Stimulated activated CD4-positive, alpha-beta T cell treated with anti-CD3 and anti-CD28 coated beads, Interleukin-2, amount 100 ng/mL, for 24 hours (primary cell): ENCODE data around the gene LY6G5B.
A peak's percentile ranks its signal among the peaks of the same experiment; 100 is the strongest.

Experiments
- DNase-seq, 2 donors: peaks; one replicate each; pipeline ENCODE4 v3.0.0-alpha.2; 2020

Gene LY6G5B, protein sequence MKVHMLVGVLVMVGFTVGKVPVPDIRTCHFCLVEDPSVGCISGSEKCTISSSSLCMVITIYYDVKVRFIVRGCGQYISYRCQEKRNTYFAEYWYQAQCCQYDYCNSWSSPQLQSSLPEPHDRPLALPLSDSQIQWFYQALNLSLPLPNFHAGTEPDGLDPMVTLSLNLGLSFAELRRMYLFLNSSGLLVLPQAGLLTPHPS

DNA sequence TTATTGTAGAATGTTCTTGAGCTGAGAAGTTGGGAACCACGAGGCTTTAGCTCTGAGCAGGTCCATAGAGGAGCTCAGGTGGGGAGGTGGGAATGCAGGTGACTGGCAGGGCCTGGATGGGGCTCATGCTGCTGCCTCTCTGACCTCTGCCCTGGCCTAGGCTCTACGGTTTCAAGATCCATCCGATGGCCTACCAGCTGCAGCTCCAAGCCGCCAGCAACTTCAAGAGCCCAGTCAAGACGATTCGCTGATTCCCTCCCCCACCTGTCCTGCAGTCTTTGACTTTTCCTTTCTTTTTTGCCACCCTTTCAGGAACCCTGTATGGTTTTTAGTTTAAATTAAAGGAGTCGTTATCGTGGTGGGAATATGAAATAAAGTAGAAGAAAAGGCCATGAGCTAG, at the start of gene LY6G5B:
Gene LY6G5B, plus strand, starts transcription at position 301 of the 400 bp plus-strand sequence. CDS start 975 bp downstream, outside the sequence.
- no peak for DNase-seq

GRCh38 chr6:31620586-31621319, 49.0 kb upstream of the LY6G5B start, which contains the start of gene PRRC2A:
Gene PRRC2A, plus strand, starts transcription at chr6:31620715. Its CDS starts 2,075 bp downstream, at chr6:31622790.
- peak; percentile 83 to 96 for DNase-seq

DNA sequence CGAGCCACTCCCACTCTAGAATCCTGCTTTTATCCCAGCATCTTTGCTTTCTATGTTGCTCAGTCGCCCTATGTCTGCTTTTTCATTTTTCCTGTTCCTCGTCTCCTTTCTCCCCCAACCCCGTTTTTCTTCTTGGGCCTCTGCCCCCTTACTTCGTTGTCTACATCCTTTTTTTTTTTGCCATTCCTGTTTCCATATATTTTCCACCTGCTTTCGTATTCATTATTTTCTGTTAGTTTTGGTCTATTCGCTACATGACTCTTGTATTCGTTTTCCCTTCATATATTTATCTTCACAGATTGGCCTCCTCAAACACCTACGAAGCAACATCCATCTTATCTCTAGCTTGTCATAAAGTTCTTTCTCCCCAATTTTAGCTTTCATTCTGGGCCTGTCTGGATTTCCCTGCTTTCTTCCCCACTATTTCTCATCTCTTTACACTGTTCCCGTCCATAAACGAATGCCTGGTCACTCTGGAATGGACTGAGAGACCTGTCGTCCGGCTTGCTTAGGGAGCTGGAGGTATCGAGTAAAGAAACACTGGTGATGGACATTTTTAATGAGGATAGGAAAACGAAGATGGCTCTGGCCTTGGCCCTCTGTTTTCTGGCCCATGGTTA, 48.3 kb upstream of the LY6G5B start:
- no peak for DNase-seq

DNA sequence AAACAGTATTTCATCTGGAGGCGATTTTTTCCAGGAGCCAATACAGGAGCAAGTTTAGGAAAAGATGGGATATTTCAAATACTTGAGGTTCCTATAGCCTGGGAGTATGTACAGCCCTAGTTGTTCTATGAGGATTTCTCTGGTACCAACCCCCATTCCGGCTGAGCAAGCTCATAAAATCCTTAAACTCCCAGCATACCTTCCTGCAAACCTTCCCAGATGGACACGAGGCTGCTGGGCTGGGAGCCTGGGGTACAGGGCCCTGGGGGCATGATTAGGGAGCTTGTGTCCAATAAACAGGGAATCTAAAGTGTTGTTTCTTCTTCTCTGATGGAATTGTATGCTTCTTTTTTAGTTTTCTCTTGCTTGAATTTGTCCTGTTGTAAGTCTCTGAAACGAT, 47.8 kb upstream of the LY6G5B start:
- no peak for DNase-seq

DNA sequence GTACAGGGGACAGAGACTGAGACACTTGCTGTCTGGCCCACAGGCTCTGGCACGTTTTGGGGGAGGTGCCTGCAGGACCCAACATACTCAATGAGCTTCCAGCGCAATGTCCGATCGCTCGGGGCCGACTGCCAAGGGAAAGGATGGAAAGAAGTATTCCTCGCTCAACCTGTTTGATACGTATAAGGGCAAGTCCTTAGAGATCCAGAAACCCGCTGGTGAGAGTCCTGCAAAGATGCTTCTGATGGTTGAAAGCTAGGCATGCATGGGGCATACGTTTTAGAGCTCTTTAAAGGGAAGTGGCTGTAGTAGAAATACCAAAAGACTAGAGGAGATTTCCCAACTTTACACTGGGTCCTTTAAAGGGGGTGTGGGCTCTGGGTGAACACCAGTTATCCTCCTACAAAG, 47.1 kb upstream of the LY6G5B start:
- DNase-seq = no peak

DNA sequence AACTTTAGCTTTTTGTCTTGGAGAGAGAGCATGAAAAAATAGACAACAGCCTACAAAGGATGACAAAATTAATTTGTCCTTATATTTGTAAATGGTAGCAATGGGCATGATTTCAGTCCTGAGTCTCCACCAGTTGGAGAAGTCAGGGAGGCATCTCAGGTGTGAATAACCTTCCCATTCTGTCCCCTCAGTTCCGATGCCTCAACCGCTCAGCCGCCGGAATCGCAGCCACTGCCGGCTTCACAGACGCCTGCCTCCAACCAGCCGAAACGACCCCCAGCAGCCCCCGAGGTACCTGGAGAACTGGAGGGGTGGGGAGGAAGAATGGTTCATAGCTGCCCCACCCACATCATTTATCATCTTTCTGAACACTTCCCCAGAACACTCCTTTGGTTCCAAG, 45.7 kb upstream of the LY6G5B start:
- DNase-seq = no peak

GRCh38 chr6:31626952-31627351, 42.8 kb upstream of the LY6G5B start:
- no peak for DNase-seq

DNA sequence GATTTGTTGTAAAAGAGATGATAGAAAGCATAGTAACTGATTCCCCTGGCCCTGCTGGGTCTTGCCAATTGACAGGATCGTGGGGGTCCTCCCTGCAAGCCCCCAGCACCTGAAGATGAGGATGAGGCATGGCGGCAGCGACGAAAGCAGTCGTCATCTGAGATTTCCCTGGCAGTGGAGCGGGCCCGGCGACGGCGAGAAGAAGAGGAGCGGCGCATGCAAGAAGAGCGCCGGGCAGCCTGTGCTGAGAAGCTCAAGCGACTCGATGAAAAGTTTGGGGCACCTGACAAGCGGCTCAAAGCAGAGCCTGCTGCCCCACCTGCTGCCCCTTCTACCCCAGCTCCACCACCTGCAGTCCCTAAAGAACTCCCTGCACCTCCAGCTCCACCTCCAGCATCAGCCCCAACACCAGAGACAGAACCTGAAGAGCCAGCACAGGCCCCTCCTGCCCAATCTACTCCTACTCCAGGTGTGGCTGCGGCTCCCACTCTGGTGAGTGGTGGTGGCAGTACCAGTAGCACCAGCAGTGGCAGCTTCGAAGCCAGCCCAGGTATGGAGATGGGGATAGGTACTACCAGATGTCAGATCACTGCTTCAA, 42.0 kb upstream of the LY6G5B start:
- no peak for DNase-seq

DNA sequence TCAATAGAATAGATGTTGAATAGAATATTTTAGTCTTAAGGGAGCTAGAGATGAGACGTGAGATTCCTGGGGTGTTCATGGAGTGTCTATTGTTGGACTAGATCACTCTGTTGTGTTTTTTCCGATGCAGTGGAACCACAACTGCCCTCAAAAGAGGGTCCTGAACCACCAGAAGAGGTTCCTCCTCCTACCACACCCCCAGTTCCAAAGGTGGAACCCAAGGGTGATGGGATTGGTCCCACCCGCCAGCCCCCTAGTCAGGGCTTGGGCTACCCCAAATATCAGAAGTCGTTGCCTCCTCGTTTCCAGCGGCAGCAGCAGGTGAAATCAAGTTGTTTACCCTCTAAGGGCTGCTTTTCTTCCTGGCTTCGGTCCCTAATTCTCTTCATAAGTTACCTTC, 40.8 kb upstream of the LY6G5B start:
- DNase-seq = no peak

DNA sequence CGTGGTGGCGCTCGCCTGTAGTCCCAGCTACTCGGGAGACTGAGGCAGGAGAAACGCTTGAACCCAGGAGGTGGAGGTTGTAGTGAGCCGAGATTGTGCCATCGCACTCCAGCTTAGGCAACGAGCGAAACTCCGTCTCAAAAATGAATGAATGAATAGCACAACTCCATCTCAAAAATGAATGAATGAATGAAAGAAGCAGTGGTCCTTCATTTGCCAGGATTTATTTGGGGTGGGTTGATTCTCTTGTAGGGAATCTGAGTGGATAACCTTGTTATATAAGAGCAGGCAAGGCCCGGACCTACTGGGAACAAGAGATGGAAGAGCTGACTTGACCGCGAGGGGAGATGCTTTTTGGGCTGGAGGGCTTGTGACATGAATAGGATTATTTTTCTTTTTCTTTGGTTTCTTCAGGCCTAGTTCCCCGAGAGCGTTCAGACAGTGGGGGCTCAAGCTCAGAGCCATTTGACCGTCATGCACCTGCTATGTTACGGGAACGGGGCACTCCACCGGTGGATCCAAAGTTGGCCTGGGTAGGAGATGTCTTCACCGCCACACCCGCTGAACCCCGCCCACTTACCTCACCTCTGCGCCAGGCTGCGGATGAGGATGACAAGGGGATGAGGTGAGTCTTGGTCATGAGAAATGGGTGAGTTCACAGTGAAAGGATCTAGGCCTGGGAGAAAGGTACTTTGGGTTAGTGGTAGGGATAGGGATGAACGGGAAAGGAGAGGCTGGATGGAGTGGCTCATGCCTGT, 39.4 kb upstream of the LY6G5B start:
- DNase-seq = no peak

GRCh38 chr6:31631209-31631608, 38.6 kb upstream of the LY6G5B start:
- DNase-seq = no peak

- DNase-seq = no peak
Observed at GRCh38 chr6:31631681-31632278, 38.0 kb upstream of the LY6G5B start.

- no peak for DNase-seq
Observed at GRCh38 chr6:31632279-31632946, 37.4 kb upstream of the LY6G5B start.

DNA sequence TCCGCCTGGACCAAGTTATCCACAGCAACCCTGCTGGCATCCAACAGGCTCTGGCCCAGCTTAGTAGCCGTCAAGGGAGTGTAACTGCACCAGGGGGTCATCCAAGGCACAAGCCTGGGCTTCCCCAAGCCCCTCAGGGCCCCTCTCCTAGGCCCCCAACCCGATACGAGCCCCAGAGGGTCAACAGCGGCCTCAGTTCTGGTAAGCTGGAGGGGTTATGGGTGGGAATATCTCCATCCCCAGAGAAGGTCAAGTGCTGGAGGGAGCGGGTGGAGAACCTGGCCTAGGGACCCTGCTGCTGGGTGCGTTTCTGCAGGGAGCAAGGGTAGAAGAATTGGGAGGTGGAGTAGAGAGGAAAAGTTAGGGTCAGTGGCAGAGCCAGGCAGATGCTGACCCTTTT, 36.3 kb upstream of the LY6G5B start:
- DNase-seq = no peak

GRCh38 chr6:31634131-31634530, 35.6 kb upstream of the LY6G5B start:
- DNase-seq = no peak

- no peak for DNase-seq
Observed at GRCh38 chr6:31634969-31635575, 34.7 kb upstream of the LY6G5B start.

DNA sequence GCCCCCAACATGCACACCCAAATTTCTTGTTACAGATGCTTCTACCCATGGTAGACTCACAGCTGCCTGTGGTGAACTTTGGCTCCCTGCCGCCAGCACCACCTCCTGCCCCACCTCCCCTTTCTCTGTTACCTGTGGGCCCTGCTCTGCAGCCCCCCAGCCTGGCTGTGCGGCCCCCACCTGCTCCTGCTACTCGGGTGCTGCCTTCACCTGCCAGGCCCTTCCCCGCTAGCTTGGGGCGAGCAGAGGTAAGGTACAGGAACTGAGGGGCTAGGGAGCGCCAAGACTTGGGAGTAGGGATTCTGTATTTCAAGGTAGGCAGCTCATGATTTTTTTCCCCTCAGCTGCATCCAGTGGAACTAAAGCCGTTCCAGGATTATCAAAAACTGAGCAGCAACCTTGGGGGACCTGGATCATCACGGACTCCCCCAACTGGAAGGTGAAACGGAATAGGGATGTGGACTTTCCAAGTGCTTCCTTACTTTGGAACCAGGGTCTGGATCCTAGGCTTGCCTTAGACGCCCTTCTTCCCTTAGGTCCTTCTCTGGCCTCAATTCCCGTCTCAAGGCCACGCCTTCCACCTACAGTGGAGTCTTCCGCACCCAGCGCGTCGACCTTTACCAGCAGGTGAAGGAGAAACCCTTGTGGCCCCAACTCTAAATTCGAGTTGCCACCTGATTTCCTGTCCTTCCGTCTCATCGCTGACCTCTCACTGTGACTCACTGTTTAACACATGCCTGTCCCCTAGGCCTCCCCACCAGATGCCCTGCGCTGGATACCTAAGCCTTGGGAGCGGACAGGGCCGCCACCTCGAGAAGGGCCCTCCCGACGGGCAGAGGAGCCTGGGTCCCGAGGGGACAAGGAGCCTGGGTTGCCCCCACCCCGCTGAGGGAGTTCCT, 32.8 kb upstream of the LY6G5B start:
- DNase-seq = no peak

GRCh38 chr6:31639043-31639442, 30.7 kb upstream of the LY6G5B start:
- no peak for DNase-seq

- DNase-seq = peak in 1 of 2 donors; percentile 42
Observed at GRCh38 chr6:31639449-31639861, 30.3 kb upstream of the LY6G5B start.

DNA sequence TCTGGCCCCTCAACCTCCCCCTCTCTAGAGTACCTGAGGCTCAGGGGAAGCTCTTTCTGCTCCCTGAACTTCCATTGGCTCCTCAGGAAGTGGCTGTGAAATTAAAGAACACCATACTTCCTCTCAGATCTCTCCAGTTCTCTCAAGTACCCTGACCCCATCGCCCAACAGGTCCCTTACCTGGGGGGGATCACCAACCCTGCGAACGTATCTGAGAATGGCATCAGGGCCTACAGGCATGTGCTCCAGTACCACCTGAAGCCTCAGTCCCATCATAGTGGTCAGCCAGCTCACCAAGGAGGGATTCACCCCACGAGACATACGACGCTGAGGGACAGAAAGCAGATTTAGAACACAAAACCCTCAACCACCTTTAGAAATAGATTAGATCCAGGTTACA, 29.2 kb upstream of the LY6G5B start:
- DNase-seq = no peak
